SK-N-SH treated with all-trans-retinoic acid at 6 μM for 48 hours (cell line): Measurements from ENCODE around the gene SIRT2.

Experiments
- ATAC-seq: fragments of 200-7000 bp; cut with Tn5 transposase; 3 replicates; pipeline ENCODE4 v1.9.1; 2020; ENCODE audit warnings: mild to moderate bottlenecking, moderate library complexity
- BACH2 ChIP-seq: fragments of 250-450 bp; sonication (Bioruptor Pico); IDR thresholded peaks from 2 replicates; pipeline ENCODE4 v1.9.0; 2021; ENCODE audit warnings: mild to moderate bottlenecking, borderline replicate concordance
- CREB5 ChIP-seq: fragments of 250-450 bp; sonication (Bioruptor Pico); IDR thresholded peaks from 2 replicates; pipeline ENCODE4 v1.5.1; 2020; ENCODE audit warnings: low read depth, mild to moderate bottlenecking, moderate library complexity
- CSDC2 ChIP-seq: fragments of 250-450 bp; sonication (Bioruptor Pico); IDR thresholded peaks from 2 replicates; pipeline ENCODE4 v1.5.0; 2020; ENCODE audit warnings: mild to moderate bottlenecking, moderate library complexity
- CSRNP3 ChIP-seq: fragments of 250-450 bp; sonication (Bioruptor Pico); IDR thresholded peaks from 2 replicates; pipeline ENCODE4 v1.5.1; 2021; ENCODE audit warnings: mild to moderate bottlenecking, moderate library complexity
- ESRRG ChIP-seq: fragments of 250-450 bp; sonication (Bioruptor Pico); IDR thresholded peaks from 2 replicates; pipeline ENCODE4 v1.6.1; 2021; ENCODE audit warnings: mild to moderate bottlenecking
- GLIS3 ChIP-seq: fragments of 250-450 bp; sonication (Bioruptor Pico); IDR thresholded peaks from 2 replicates; pipeline ENCODE4 v1.5.0; 2020; ENCODE audit warnings: mild to moderate bottlenecking, moderate library complexity
- PATZ1 ChIP-seq: fragments of 250-450 bp; sonication (Bioruptor Pico); IDR thresholded peaks from 2 replicates; pipeline ENCODE4 v1.8.0; 2020; ENCODE audit warnings: mild to moderate bottlenecking, moderate library complexity, borderline replicate concordance
- POU6F1 ChIP-seq: fragments of 250-450 bp; sonication (Bioruptor Pico); IDR thresholded peaks from 2 replicates; pipeline ENCODE4 v1.8.0; 2021; ENCODE audit warnings: low read depth, mild to moderate bottlenecking, moderate library complexity, borderline replicate concordance
- PPARA ChIP-seq: fragments of 250-450 bp; sonication (Bioruptor Pico); IDR thresholded peaks from 2 replicates; pipeline ENCODE4 v1.5.0; 2020; ENCODE audit warnings: mild to moderate bottlenecking, borderline replicate concordance
- SNAI2 ChIP-seq: fragments of 250-450 bp; sonication (Bioruptor Pico); IDR thresholded peaks from 2 replicates; pipeline ENCODE4 v1.5.0; 2020; ENCODE audit warnings: mild to moderate bottlenecking, moderate library complexity
- TOX ChIP-seq: fragments of 250-450 bp; sonication (Bioruptor Pico); IDR thresholded peaks from 2 replicates; pipeline ENCODE4 v1.8.0; 2021; ENCODE audit warnings: mild to moderate bottlenecking, moderate library complexity, borderline replicate concordance
- TSHZ2 ChIP-seq: fragments of 250-450 bp; sonication (Bioruptor Pico); IDR thresholded peaks from 2 replicates; pipeline ENCODE4 v1.5.0; 2020; ENCODE audit warnings: mild to moderate bottlenecking, moderate library complexity
- ZC3H10 ChIP-seq: fragments of 250-450 bp; sonication (Bioruptor Pico); IDR thresholded peaks from 2 replicates; pipeline ENCODE4 v1.5.1; 2021; ENCODE audit warnings: mild to moderate bottlenecking, moderate library complexity
- ZFP3 ChIP-seq: fragments of 250-450 bp; sonication (Bioruptor Pico); IDR thresholded peaks from 2 replicates; pipeline ENCODE4 v1.5.0; 2020; ENCODE audit warnings: mild to moderate bottlenecking, moderate library complexity
- ZNF565 ChIP-seq: fragments of 450-650 bp; formaldehyde crosslinking; conservative IDR thresholded peaks from 2 replicates; pipeline ENCODE4 v1.5.0; 2020; ENCODE audit warnings: low read depth, mild to moderate bottlenecking, moderate library complexity
- ZNF70 ChIP-seq: fragments of 450-650 bp; formaldehyde crosslinking; IDR thresholded peaks from 2 replicates; pipeline ENCODE4 v1.5.0; 2020; ENCODE audit warnings: mild to moderate bottlenecking, moderate library complexity

Gene SIRT2

GRCh38 chr19:38845374-38846024, 53.9 kb downstream of the SIRT2 start:
- no peak for ATAC-seq
- no peak for TF ChIP-seq BACH2 (CRISPR knock-in tag)
- TF ChIP-seq GLIS3 (CRISPR knock-in tag) = no peak
- TF ChIP-seq ZNF70 (CRISPR knock-in tag) = no peak
- TF ChIP-seq ZFP3 (CRISPR knock-in tag) = no peak
- no peak for TF ChIP-seq ZC3H10

GRCh38 chr19:38844093-38844686, 55.2 kb downstream of the SIRT2 start:
- ATAC-seq = no peak

More at GRCh38 chr19:38844093-38844686, 55.2 kb downstream of the SIRT2 start:
- TF ChIP-seq CSRNP3 (CRISPR knock-in tag) (no peak), ZNF70 (CRISPR knock-in tag) (no peak), PATZ1 (CRISPR knock-in tag) (no peak), ESRRG (CRISPR knock-in tag) (no peak), TOX (CRISPR knock-in tag) (no peak), PPARA (CRISPR knock-in tag) (no peak), TSHZ2 (CRISPR knock-in tag) (no peak), BACH2 (CRISPR knock-in tag) (no peak), SNAI2 (CRISPR knock-in tag) (no peak), CREB5 (CRISPR knock-in tag) (no peak), CSDC2 (no peak), ZFP3 (CRISPR knock-in tag) (no peak), POU6F1 (CRISPR knock-in tag) (no peak), ZNF565 (no peak)
